GM19455 (cell line): ENCODE data around the gene RNU7-1.
A peak's percentile ranks its signal among the peaks of the same experiment; 100 is the strongest.

Experiments
- ATAC-seq: cut with Tn5 transposase; IDR thresholded peaks from one replicate; pipeline ENCODE4 v1.9.1; 2021; ENCODE audit not compliant: unreplicated experiment

The RNU7-1 gene

GRCh38 chr12:6936636-6937480 lies 6.8 kb upstream of the RNU7-1 start:
- peak; percentile 4 for ATAC-seq

- peak; percentile 85 for ATAC-seq
These were observed 5.9 kb upstream of the RNU7-1 start for GRCh38 chr12:6937481-6938352.

GRCh38 chr12:6938353-6939190 lies 5.0 kb upstream of the RNU7-1 start:
- no peak for ATAC-seq

GRCh38 chr12:6939191-6939540 lies 4.5 kb upstream of the RNU7-1 start:
- no peak for ATAC-seq

- ATAC-seq, result no peak
These were observed 2.3 kb upstream of the RNU7-1 start for GRCh38 chr12:6941267-6941666.

GRCh38 chr12:6941782-6942181 lies 1.8 kb upstream of the RNU7-1 start:
- ATAC-seq, result no peak

- no peak for ATAC-seq
These were observed 1.3 kb upstream of the RNU7-1 start for GRCh38 chr12:6942331-6942665.

- peak; percentile 21 for ATAC-seq
These were observed 261 bp upstream of the RNU7-1 start for GRCh38 chr12:6943389-6943721.

GRCh38 chr12:6944381-6945186 lies 968 bp downstream of the RNU7-1 start:
- peak; percentile 40 for ATAC-seq

GRCh38 chr12:6945613-6946012 lies 2.0 kb downstream of the RNU7-1 start:
- ATAC-seq, result no peak

GRCh38 chr12:6946033-6946919 lies 2.7 kb downstream of the RNU7-1 start:
- no peak for ATAC-seq

GRCh38 chr12:6946920-6947374 lies 3.3 kb downstream of the RNU7-1 start:
- ATAC-seq, result no peak

- ATAC-seq, result no peak
These were observed 4.0 kb downstream of the RNU7-1 start for GRCh38 chr12:6947615-6948014.

GRCh38 chr12:6948873-6949594 lies 5.4 kb downstream of the RNU7-1 start:
- no peak for ATAC-seq

GRCh38 chr12:6950401-6950801 lies 6.8 kb downstream of the RNU7-1 start:
- ATAC-seq, result no peak

- peak; percentile 20 for ATAC-seq
These were observed 7.4 kb downstream of the RNU7-1 start, which contains the start of gene PTPN6 for GRCh38 chr12:6950811-6951540. Gene PTPN6 (plus strand): TSS chr12:6951356. CDS start chr12:6951513, 157 bp downstream.

GRCh38 chr12:6951551-6952120 lies 8.0 kb downstream of the RNU7-1 start:
- no peak for ATAC-seq
